ENCODE data around the gene GNAL.

DNA sequence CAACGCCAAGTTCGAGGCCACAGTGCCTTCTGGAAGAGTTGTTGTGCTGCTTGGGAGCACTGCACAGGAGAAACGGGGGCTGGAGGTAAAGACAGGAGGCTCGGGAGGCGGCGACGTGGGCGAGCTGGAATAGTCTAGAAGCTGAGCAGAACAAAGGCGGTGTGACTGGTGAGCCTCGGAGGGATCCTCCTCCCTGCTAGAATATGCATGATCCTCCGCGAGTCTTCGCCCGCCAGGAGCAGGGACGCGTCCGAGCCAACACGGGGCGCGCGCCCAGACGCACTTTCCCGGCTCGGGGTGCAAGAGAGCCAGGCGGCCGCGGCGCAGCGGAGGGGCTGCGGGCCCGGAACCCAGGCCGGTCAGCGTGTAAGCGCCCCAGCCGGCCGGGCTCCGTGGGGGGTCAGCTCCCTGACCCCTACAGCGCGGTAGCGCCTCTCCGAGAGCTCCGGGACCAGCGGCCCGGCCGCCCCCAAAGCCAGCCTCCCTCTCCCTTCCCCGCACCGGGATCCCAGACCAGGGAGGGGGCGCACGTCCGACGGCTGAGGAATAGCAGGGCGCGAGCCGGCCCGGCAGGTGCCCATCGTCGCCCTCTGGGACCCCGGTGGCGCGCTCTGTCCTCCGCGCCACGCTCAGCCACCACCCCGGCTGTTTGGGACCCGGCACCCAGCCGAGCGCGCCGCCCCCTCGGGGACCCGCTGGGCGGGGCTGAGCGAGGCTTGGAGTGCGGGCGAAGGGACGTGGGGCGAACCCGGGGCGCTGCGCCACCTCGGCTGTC is 62.5 kb downstream of the GNAL start:
- TF ChIP-seq EP300 (IDR thresholded peaks at IDR 0.05) (no peak), POLR2AphosphoS5 (IDR thresholded peaks at IDR 0.05) (no peak)
- TF ChIP-seq, protein P1, sequence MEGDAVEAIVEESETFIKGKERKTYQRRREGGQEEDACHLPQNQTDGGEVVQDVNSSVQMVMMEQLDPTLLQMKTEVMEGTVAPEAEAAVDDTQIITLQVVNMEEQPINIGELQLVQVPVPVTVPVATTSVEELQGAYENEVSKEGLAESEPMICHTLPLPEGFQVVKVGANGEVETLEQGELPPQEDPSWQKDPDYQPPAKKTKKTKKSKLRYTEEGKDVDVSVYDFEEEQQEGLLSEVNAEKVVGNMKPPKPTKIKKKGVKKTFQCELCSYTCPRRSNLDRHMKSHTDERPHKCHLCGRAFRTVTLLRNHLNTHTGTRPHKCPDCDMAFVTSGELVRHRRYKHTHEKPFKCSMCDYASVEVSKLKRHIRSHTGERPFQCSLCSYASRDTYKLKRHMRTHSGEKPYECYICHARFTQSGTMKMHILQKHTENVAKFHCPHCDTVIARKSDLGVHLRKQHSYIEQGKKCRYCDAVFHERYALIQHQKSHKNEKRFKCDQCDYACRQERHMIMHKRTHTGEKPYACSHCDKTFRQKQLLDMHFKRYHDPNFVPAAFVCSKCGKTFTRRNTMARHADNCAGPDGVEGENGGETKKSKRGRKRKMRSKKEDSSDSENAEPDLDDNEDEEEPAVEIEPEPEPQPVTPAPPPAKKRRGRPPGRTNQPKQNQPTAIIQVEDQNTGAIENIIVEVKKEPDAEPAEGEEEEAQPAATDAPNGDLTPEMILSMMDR (IDR thresholded peaks at IDR 0.05), result no peak
